Stomach (tissue), 4 donors: ENCODE data around the gene PTH.

Source experiments
- CTCF ChIP-seq, 7 experiments: fragments of 450-650 bp in 4 of 7; fragments of 200-600 bp in 3 of 7; sonication (generic) in 3 of 7; IDR thresholded peaks; one replicate each; pipeline ENCODE4 v1.5.1; 2016 to 2019; ENCODE audit warnings: antibody characterized with exemption in 7 of 7, control low read depth in 2 of 7, mild to moderate bottlenecking in 1 of 7
- POLR2A ChIP-seq, 4 donors: fragments of 450-650 bp; IDR thresholded peaks; one replicate each; pipeline ENCODE4 v1.6.1; 2016; ENCODE audit warnings: antibody characterized with exemption in 4 of 4, control low read depth in 2 of 4, mild to moderate bottlenecking in 1 of 4, moderate library complexity in 1 of 4

GRCh38 chr11:13480198-13480597, 15.6 kb downstream of the PTH start:
- TF ChIP-seq CTCF (IDR thresholded peaks at IDR 0.05): no peak
- TF ChIP-seq POLR2A (IDR thresholded peaks at IDR 0.05): no peak
